Fibroblast of pulmonary artery (primary cell): Measurements from ENCODE around the gene STON1.
A peak's percentile ranks its signal among the peaks of the same experiment; 100 is the strongest.

Experiments
- DNase-seq: peaks from one replicate; pipeline ENCODE4 v3.0.0-alpha.2; 2010; ENCODE audit warnings: low read depth
- H3K4me3 ChIP-seq: replicated peaks from 2 replicates; pipeline ENCODE4 v1.5.1; 2011; ENCODE audit warnings: low read depth, mild to moderate bottlenecking, control low read depth, low read length, moderate library complexity
- CTCF ChIP-seq: IDR thresholded peaks from 2 replicates; pipeline ENCODE4 v1.5.1; 2011; ENCODE audit warnings: mild to moderate bottlenecking, control low read depth, low read length, inconsistent platforms; ENCODE audit errors: missing control alignments

The STON1 gene

GRCh38 chr2:48597492-48597891 is 67.5 kb downstream of the STON1 start:
- no peak overlapping the region for H3K4me3 ChIP-seq
- no peak for DNase-seq
- TF ChIP-seq CTCF = no peak

DNA sequence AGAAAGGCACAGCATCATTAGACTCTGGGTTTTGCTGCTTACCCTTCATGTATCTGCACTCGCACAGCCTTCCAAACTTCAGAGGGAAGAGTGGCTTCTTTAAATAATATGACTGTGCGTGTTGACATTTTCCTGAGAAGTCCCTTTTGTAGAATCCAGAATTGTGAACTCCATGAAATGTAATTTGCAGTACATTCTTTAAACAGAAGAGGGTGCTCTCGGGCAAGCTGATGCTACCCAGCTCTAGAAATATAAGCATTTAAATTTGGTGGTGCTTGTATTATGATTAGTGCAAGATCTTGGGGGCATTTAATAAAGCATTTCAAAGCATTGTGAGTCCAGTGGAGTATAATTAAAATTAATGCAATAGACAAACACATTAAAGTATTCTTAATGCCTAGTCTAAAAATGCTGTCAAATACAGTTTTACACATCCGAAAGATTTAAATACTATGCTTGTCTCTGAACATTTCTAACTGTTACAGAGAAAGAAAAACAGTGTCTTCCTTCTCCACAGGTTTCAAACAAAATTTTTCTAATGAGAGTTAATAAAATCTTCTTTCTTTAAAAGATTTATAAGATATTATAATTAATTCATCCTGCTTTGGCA is 70.4 kb downstream of the STON1 start:
- peak; percentile 72 for TF ChIP-seq CTCF
- DNase-seq = peak; percentile 70
- H3K4me3 ChIP-seq = no peak overlapping the region

DNA sequence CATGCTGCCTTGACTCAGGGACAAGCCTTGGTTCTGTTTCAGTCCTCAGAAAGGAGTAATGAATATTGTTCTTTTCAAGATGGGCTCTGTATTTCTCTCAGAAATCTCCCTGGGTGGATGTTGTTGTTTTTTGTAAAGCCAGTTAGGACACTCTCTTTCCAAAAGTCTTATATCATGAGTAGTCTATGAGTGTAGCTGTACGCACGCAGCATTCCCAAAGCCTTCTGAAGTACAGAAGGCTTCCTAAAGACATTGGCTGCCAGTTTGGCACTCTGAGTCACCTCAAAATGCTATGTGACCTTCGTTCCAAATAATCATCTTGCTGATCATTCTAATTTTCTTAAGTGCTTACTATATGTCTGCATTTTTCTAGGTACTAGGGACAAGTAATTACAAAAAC is 71.0 kb downstream of the STON1 start:
- no peak overlapping the region for H3K4me3 ChIP-seq
- DNase-seq = peak; percentile 60
- TF ChIP-seq CTCF = no peak

DNA sequence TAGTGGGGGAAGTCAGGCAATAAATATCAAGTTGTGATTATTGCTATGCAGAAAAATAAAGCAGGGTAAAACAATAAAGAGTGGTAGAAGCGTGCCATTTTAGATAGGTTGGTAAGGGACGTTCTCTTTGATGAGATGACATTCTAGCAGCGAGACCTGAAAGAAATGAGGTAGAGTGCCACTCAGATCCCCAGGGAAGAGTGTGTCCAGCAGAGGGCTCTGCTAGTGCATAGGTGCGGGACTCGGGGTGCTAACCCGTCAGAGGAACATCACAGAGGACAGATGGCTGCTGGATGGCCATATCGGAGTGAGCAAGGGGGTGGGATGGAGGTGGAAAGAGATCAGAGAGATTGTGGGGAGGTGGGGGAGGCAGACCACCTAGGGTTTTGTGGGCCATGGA is 71.4 kb downstream of the STON1 start:
- peak; percentile 47 for TF ChIP-seq CTCF
- DNase-seq = peak; percentile 12
- H3K4me3 ChIP-seq = no peak overlapping the region

- DNase-seq = peak; percentile 17
- H3K4me3 ChIP-seq = no peak overlapping the region
Observed at GRCh38 chr2:48605482-48606175, 75.7 kb downstream of the STON1 start.

GRCh38 chr2:48607307-48608014 is 77.5 kb downstream of the STON1 start:
- H3K4me3 ChIP-seq = no peak overlapping the region
- no peak for TF ChIP-seq CTCF
- peak; percentile 43 for DNase-seq

More at GRCh38 chr2:48605482-48606175, 75.7 kb downstream of the STON1 start:
- TF ChIP-seq CTCF = no peak
